ENCODE results near the gene G3BP2.

The G3BP2 gene

GRCh38 chr4:75678965-75679364 is 5.8 kb upstream of the G3BP2 start:
- no peak overlapping the region for H3K9ac ChIP-seq (ENCODE audit: low read length)
- H2AFZ ChIP-seq (ENCODE audit: low read length): no peak overlapping the region
- no peaks in the 10 kb centered on the region for H3K9me2 ChIP-seq (replicated peaks; ENCODE audit: insufficient read depth, low read length)
- no peak overlapping the region for H3K4me3 ChIP-seq (ENCODE audit: low read length)
- no peak for DNase-seq
- no peaks in the 10 kb centered on the region for H3K9me3 ChIP-seq (replicated peaks; ENCODE audit: insufficient read depth, low read length)
- H3K27me3 ChIP-seq (replicated peaks; ENCODE audit: insufficient read depth, low read length): no peaks in the 10 kb centered on the region
- H3K27ac ChIP-seq (ENCODE audit: low read length): no peak overlapping the region
- TF ChIP-seq EZH2phosphoT487 (IDR thresholded peaks at IDR 0.05; ENCODE audit: low read length): no peak
- no peak for TF ChIP-seq CTCF (IDR thresholded peaks at IDR 0.05; ENCODE audit: low read length)
- no peak for TF ChIP-seq EZH2 (optimal IDR thresholded peaks at IDR 0.05; ENCODE audit: low read depth, low read length)
- no peaks in the 10 kb centered on the region for H3K79me2 ChIP-seq (ENCODE audit: low read length)
- H3K36me3 ChIP-seq (replicated peaks; ENCODE audit: insufficient read depth, low read length): no peaks in the 10 kb centered on the region
- H3K4me2 ChIP-seq (ENCODE audit: low read depth, low read length): no peak overlapping the region
- H3K4me1 ChIP-seq (ENCODE audit: low read length): peaks cover 5% of the 10 kb centered on the region; the same call in 1 of the 2 replicates
- H4K20me1 ChIP-seq (ENCODE audit: insufficient read depth, low read length): no peaks in the 10 kb centered on the region
- peaks cover 2% of the 10 kb centered on the region for H3F3A ChIP-seq (ENCODE audit: insufficient read depth, low read length)

- H4K20me1 ChIP-seq (ENCODE audit: insufficient read depth, low read length): no peaks in the 10 kb centered on the region
- H3K9ac ChIP-seq (ENCODE audit: low read length): no peak overlapping the region
- no peak overlapping the region for H2AFZ ChIP-seq (ENCODE audit: low read length)
- H3K4me2 ChIP-seq (ENCODE audit: low read depth, low read length): no peak overlapping the region
- peaks cover 5% of the 10 kb centered on the region; the same call in 1 of the 2 replicates for H3K4me1 ChIP-seq (ENCODE audit: low read length)
- no peaks in the 10 kb centered on the region for H3K9me2 ChIP-seq (replicated peaks; ENCODE audit: insufficient read depth, low read length)
- no peaks in the 10 kb centered on the region for H3K9me3 ChIP-seq (replicated peaks; ENCODE audit: insufficient read depth, low read length)
- no peak overlapping the region for H3K27ac ChIP-seq (ENCODE audit: low read length)
- H3K27me3 ChIP-seq (replicated peaks; ENCODE audit: insufficient read depth, low read length): no peaks in the 10 kb centered on the region
- H3K36me3 ChIP-seq (replicated peaks; ENCODE audit: insufficient read depth, low read length): no peaks in the 10 kb centered on the region
- TF ChIP-seq CTCF (IDR thresholded peaks at IDR 0.05; ENCODE audit: low read length) (no peak), EZH2phosphoT487 (IDR thresholded peaks at IDR 0.05; ENCODE audit: low read length) (no peak), EZH2 (optimal IDR thresholded peaks at IDR 0.05; ENCODE audit: low read depth, low read length) (no peak)
- peaks cover 7% of the 10 kb centered on the region for H3F3A ChIP-seq (ENCODE audit: insufficient read depth, low read length)
- no peaks in the 10 kb centered on the region for H3K79me2 ChIP-seq (ENCODE audit: low read length)
- no peak overlapping the region for H3K4me3 ChIP-seq (ENCODE audit: low read length)
- DNase-seq: no peak
These were observed 5.3 kb upstream of the G3BP2 start for GRCh38 chr4:75678473-75678872.

GRCh38 chr4:75675004-75675531 is 1.9 kb upstream of the G3BP2 start:
- TF ChIP-seq EZH2phosphoT487 (IDR thresholded peaks at IDR 0.05; ENCODE audit: low read length) (no peak), EZH2 (optimal IDR thresholded peaks at IDR 0.05; ENCODE audit: low read depth, low read length) (no peak), CTCF (IDR thresholded peaks at IDR 0.05; ENCODE audit: low read length) (no peak)
- Histone ChIP-seq H4K20me1 (ENCODE audit: insufficient read depth, low read length) (peaks cover 19% of the 10 kb centered on the region), H3K27me3 (replicated peaks; ENCODE audit: insufficient read depth, low read length) (no peaks in the 10 kb centered on the region), H3K9me3 (replicated peaks; ENCODE audit: insufficient read depth, low read length) (no peaks in the 10 kb centered on the region), H3K9ac (ENCODE audit: low read length) (no peak overlapping the region), H3F3A (ENCODE audit: insufficient read depth, low read length) (peaks cover 15% of the 10 kb centered on the region), H3K9me2 (replicated peaks; ENCODE audit: insufficient read depth, low read length) (no peaks in the 10 kb centered on the region), H3K36me3 (replicated peaks; ENCODE audit: insufficient read depth, low read length) (no peaks in the 10 kb centered on the region), H3K27ac (ENCODE audit: low read length) (no peak overlapping the region), H3K79me2 (ENCODE audit: low read length) (peaks cover 31% of the 10 kb centered on the region), H3K4me1 (ENCODE audit: low read length) (peaks cover 22% of the 10 kb centered on the region), H3K4me2 (ENCODE audit: low read depth, low read length) (no peak overlapping the region), H2AFZ (ENCODE audit: low read length) (no peak overlapping the region), H3K4me3 (ENCODE audit: low read length) (no peak overlapping the region)
- DNase-seq: no peak
